Epithelial cell of esophagus (primary cell): Measurements from ENCODE around the gene TUBGCP6.
"Not testable (repeated sequence)": the region's sequence is repeated elsewhere in the genome, so short reads cannot be mapped to it uniquely, and the experiment has no call there.

ENCODE experiments used
- DNase-seq: peaks from one replicate; pipeline ENCODE4 v3.0.0; 2010; ENCODE audit warnings: low read depth
- H3K4me3 ChIP-seq: 2 replicates; pipeline ENCODE4 v1.5.1; 2011; ENCODE audit warnings: mild to moderate bottlenecking, low read length, control low read depth
- CTCF ChIP-seq: IDR thresholded peaks from 2 replicates; pipeline ENCODE4 v1.5.1; 2011; ENCODE audit warnings: low read depth, mild to moderate bottlenecking, low read length, control low read depth, inconsistent platforms; ENCODE audit not compliant: insufficient read depth; ENCODE audit errors: missing control alignments

The TUBGCP6 gene

DNA sequence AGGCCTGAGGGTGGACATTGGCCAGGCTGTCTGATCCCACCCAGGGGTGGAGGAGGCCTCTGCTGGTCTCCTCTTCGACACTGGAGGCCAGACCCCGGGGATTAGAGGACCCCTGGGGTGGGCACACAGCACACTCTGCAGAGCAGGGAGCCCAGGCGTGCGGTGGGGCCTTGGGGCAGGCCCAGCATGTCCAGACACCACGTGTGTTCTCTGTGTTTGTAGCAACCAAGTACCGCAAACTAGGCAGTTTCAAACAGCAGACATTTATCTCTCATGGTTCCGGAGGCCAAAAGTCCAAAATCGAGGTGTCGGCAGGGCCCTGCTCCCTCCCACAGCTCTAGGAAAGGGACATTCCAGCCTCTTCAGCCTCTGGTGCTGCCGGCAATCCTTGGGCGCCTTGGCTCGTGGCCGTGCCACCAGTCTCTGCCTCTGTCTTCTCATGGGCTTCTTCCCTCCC is 72.8 kb downstream of the TUBGCP6 start:
- H3K4me3 ChIP-seq, result no peak overlapping the region
- no peak for DNase-seq
- no peak for TF ChIP-seq CTCF

GRCh38 chr22:50171319-50171964 is 73.4 kb downstream of the TUBGCP6 start:
- no peak for DNase-seq
- H3K4me3 ChIP-seq, result no peak overlapping the region
- TF ChIP-seq CTCF, result no peak

DNA sequence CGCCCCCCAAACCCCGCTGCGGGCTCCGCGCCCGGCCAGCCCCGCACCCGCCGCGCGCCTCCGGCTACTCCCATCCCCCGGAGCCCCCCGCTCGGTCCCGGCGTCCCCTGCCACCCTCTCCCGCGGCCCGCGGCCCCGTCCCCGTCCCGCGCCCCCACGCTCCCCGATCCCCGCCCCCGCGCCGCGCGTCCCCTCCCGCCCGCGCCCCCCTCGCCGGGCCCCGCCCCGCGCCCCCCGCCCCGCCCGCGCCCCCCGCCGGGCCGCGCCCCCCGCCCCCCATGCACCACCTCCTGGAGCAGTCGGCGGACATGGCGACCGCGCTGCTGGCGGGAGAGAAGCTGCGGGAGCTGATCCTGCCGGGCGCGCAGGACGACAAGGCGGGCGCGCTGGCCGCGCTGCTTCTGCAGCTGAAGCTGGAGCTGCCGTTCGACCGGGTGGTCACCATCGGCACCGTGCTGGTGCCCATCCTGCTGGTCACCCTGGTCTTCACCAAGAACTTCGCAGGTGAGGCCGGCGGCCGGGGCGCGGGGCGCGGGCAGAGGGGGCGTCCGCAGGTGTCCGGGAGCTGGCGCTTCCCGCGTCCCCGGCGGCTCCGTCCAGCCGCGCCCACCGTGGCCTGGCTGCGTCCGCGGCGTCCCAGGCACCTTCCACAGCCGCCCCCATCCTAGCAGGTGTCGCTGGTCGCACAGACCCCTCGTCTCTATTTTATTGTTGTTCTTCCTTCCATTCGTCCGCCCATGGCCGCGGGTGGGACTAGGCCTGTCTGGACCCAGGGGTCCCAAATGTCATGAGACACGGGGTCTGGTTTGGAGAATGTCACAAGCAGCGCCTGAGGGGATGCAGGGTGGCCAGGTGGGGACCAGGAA is 74.1 kb downstream of the TUBGCP6 start, which contains the start of gene PANX2:
Gene PANX2, plus strand, starts transcription at position 279 of the 866 bp plus-strand sequence. Its CDS starts 0 bp downstream, at position 279.
- peak within 1 kb of the TSS; percentile 26 for H3K4me3 ChIP-seq
- TF ChIP-seq CTCF, result no peak
- no peak for DNase-seq

DNA sequence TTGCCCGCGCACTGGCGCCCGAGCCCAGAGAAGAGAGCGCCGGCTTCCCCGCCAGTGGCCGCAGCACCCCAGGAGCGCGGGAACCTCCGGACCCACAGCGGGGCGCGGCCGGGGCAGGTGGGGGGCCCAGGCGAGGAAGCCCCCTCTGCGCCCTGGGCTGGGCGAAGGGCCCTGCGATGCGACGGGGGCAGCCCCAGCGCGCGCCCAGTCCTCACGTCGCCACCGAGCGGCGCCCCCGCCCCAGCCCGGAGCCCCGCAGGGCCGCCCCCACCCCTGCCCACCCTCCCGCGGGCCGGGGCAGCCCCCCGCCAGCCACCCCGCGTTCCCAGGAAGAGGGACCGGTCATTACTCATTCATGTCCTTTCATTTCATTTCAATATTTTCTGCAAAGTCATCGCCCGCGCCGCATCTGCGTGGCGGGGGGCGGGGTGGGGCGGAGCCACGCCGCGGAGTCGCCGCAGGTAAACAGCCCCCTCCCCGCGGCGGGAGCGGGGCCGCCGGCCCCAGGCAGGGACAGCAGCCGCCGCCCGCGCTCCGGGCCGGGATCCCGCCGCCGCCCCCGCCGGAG is 75.0 kb downstream of the TUBGCP6 start:
- peak overlapping the region; percentile 26 for H3K4me3 ChIP-seq
- peak; percentile 32 for DNase-seq
- TF ChIP-seq CTCF, result no peak

DNA sequence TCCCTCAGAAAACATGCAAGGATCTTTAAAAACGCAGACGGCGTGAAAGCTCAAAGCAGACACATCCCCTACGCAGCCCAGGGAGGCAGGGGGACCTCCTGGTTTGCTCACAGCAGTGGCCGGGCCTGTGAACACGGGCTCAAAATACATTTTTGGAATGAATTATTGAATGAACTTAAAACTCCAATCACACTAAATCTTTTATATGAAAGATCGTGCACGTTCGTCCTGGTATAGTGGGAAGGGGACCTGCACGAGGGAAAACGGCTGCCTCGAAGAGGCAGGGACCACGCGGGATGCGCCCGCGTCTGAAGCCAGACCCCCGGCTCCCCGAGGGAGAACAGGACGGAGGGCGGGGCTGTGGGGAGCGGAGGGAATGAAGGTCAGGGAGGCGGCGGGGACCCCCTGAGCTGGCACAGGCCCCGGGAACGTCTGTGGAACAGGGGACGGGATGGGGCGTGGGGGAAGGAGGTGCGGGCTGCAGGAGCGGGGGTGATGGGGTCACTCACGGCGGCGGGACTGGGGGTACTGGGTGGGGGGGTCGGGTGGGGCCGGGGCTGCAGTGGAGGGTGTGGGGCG is 75.6 kb downstream of the TUBGCP6 start:
- no peak for DNase-seq
- no peak for TF ChIP-seq CTCF
- H3K4me3 ChIP-seq, result no peak overlapping the region

- DNase-seq, result not testable (repeated sequence)
Observed at GRCh38 chr22:50168490-50169180, 76.2 kb downstream of the TUBGCP6 start.

More at GRCh38 chr22:50168490-50169180, 76.2 kb downstream of the TUBGCP6 start:
- H3K4me3 ChIP-seq, result not testable (repeated sequence)
